ENCODE measurements around the gene ZNF385C. TPM values are rescaled to one million over a fixed set of nuclear protein-coding genes. Genes with fewer than 3 reads are reported as not detected.

Gene ZNF385C
- total RNA-seq, 1 experiment from 2014 or later: 2.8 TPM

DNA sequence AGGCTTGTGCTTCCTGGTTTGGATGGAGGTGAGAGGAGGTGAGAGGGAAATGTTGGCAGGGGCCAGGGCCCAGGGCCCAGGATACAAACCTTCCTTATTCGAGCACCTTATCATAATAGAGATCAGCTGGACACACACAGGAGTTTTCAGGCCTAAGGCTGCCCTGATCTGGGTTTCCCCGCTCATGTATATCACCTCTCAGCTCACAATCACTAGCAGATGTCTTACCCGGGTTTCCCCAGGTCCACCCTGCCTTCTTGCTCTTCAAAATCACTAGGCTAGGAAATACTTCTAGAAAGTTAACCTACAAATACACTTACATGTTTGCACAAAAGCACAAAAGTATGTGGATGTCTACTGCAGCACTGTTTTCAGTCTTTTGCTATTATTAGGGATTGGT is 28.6 kb upstream of the ZNF385C start:
- no peak overlapping the region for H4K91ac ChIP-seq (ENCODE audit: insufficient read length, low read depth, low read length)
- peaks cover 20 to 72% (median 54%) of the 10 kb centered on the region in 3 experiments; a peak in 6 of 7 replicates for H3K36me3 Mint-ChIP-seq (ENCODE audit: insufficient read depth in 1 of 3, low read depth in 3 of 3)
- H3K27ac Mint-ChIP-seq: no peak overlapping the region
- no peak overlapping the region for H3K56ac ChIP-seq (ENCODE audit: insufficient read length, low read depth, low read length)
- no peak overlapping the region for H2AFZ ChIP-seq (ENCODE audit: low read length)
- no peak overlapping the region for H4K8ac ChIP-seq (replicated peaks; ENCODE audit: insufficient read length, low read depth, low read length)
- H3K4ac ChIP-seq (ENCODE audit: low read depth, low read length): no peak overlapping the region
- H3T11ph ChIP-seq (ENCODE audit: low read length): no peak overlapping the region
- H3K4me1 Mint-ChIP-seq: peaks cover 16 to 21% of the 10 kb centered on the region in 2 experiments
- H3K9me3 Mint-ChIP-seq: no peaks in the 10 kb centered on the region
- no peak overlapping the region for H2BK20ac ChIP-seq (ENCODE audit: low read depth, low read length, poor library complexity, severe bottlenecking)
- H2BK15ac ChIP-seq (ENCODE audit: low read depth, low read length): no peak overlapping the region
- H2BK5ac ChIP-seq (ENCODE audit: insufficient read length, low read length): no peak overlapping the region
- no peaks in the 10 kb centered on the region for H3K27me3 Mint-ChIP-seq (ENCODE audit: low read depth)
- no peak overlapping the region for H4K5ac ChIP-seq (ENCODE audit: insufficient read length, low read depth, low read length)
- H3K4me1 ChIP-seq (ENCODE audit: insufficient read depth, low read length): no peaks in the 10 kb centered on the region
- no CpG with 5 or more reads among the region's 3 CpGs for WGBS (ENCODE audit: extremely low coverage, insufficient read length, low lambda C conversion rate)
- no peaks in the 10 kb centered on the region for H3K79me1 ChIP-seq (ENCODE audit: insufficient read depth, low read depth, low read length, poor library complexity, severe bottlenecking)
- H3K79me2 ChIP-seq (ENCODE audit: insufficient read depth, low read length): no peaks in the 10 kb centered on the region
- no peak overlapping the region for H3K4me2 ChIP-seq (ENCODE audit: insufficient read depth, insufficient read length, low read length)
- H3K9ac ChIP-seq (ENCODE audit: extremely low read depth, insufficient read length, low read length): no peak overlapping the region
- no peak overlapping the region for H2BK12ac ChIP-seq (ENCODE audit: insufficient read length, low read depth, low read length)
- H3K23me2 ChIP-seq (ENCODE audit: insufficient read length, low read depth, low read length, poor library complexity, severe bottlenecking): no peaks in the 10 kb centered on the region
- TF ChIP-seq, protein P1, sequence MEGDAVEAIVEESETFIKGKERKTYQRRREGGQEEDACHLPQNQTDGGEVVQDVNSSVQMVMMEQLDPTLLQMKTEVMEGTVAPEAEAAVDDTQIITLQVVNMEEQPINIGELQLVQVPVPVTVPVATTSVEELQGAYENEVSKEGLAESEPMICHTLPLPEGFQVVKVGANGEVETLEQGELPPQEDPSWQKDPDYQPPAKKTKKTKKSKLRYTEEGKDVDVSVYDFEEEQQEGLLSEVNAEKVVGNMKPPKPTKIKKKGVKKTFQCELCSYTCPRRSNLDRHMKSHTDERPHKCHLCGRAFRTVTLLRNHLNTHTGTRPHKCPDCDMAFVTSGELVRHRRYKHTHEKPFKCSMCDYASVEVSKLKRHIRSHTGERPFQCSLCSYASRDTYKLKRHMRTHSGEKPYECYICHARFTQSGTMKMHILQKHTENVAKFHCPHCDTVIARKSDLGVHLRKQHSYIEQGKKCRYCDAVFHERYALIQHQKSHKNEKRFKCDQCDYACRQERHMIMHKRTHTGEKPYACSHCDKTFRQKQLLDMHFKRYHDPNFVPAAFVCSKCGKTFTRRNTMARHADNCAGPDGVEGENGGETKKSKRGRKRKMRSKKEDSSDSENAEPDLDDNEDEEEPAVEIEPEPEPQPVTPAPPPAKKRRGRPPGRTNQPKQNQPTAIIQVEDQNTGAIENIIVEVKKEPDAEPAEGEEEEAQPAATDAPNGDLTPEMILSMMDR (conservative IDR thresholded peaks at IDR 0.05): no peak
- no peak overlapping the region for H3K23ac ChIP-seq (ENCODE audit: insufficient read length, low read depth, low read length)
- no peaks in the 10 kb centered on the region for H3K9me3 ChIP-seq (ENCODE audit: control insufficient read depth, low read depth, low read length)
- no peak overlapping the region for H3K4me3 Mint-ChIP-seq
- no peak overlapping the region for H2BK120ac ChIP-seq (ENCODE audit: low read depth, low read length, poor library complexity, severe bottlenecking)
- no peak overlapping the region for H2AK5ac ChIP-seq (ENCODE audit: insufficient read length, low read length)
- H3K18ac ChIP-seq (ENCODE audit: insufficient read length, low read depth, low read length): no peak overlapping the region
- no peaks in the 10 kb centered on the region for H4K20me1 ChIP-seq (ENCODE audit: control insufficient read depth, insufficient read depth, insufficient read length)
- DNase-seq: no peak
- H3K27ac ChIP-seq (ENCODE audit: insufficient read length, low read depth, low read length): no peak overlapping the region
- no peak overlapping the region for H3K14ac ChIP-seq (ENCODE audit: insufficient read depth, low read length)
- H3K27me3 ChIP-seq (ENCODE audit: insufficient read depth, low read length): peaks cover 2% of the 10 kb centered on the region; the same call in 1 of the 2 replicates

Measured in H9 (cell line).